OCI-LY1 (cell line): Measurements from ENCODE around the gene TNS3.

Source experiments
- EZH2 ChIP-seq: fragments of 200-600 bp; sonication (generic), shearing (Covaris generic); IDR thresholded peaks from 2 replicates; pipeline ENCODE4 v1.8.0; 2017; ENCODE audit warnings: borderline replicate concordance, mixed run types, mild to moderate bottlenecking, antibody characterized with exemption, low read length, moderate library complexity, mixed read lengths
- TF ChIP-seq, protein P1 (sequence below): fragments of 200-600 bp; sonication (generic), shearing (Covaris generic); IDR thresholded peaks from 2 replicates; pipeline ENCODE4 v1.5.1; 2017; ENCODE audit warnings: mild to moderate bottlenecking, antibody characterized with exemption, low read length, moderate library complexity, mixed read lengths

DNA sequence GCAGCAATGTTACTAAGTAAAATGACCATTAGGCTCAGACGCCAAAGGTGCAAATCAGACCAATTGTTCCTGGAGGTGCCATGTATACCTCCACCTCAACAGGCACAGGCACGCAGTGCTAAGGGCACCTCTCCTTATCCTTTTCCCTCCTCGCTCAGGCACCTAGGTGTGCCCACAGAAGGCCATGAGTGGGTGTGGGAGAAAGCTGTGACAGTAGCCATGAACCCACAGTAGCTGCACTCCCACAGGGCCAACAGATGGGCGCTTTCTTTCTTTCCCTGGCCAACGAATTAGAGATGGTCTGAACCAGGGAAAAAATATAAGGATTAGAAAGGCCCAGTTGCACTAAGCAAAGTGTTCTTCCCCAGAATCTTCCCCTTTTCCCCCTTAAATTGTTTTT, 15.5 kb upstream of the TNS3 start:
- TF ChIP-seq, protein P1, sequence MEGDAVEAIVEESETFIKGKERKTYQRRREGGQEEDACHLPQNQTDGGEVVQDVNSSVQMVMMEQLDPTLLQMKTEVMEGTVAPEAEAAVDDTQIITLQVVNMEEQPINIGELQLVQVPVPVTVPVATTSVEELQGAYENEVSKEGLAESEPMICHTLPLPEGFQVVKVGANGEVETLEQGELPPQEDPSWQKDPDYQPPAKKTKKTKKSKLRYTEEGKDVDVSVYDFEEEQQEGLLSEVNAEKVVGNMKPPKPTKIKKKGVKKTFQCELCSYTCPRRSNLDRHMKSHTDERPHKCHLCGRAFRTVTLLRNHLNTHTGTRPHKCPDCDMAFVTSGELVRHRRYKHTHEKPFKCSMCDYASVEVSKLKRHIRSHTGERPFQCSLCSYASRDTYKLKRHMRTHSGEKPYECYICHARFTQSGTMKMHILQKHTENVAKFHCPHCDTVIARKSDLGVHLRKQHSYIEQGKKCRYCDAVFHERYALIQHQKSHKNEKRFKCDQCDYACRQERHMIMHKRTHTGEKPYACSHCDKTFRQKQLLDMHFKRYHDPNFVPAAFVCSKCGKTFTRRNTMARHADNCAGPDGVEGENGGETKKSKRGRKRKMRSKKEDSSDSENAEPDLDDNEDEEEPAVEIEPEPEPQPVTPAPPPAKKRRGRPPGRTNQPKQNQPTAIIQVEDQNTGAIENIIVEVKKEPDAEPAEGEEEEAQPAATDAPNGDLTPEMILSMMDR, result no peak
- TF ChIP-seq EZH2, result no peak
